ENCODE measurements around the gene PSME2. TPM values are rescaled to one million over a fixed set of nuclear protein-coding genes. Genes with fewer than 3 reads are reported as not detected.

PSME2 gene
- polyA plus RNA-seq, 1 donor (not counting 4 experiments of a cell fraction or from before 2014, with no cell fraction given) = 158 TPM

DNA sequence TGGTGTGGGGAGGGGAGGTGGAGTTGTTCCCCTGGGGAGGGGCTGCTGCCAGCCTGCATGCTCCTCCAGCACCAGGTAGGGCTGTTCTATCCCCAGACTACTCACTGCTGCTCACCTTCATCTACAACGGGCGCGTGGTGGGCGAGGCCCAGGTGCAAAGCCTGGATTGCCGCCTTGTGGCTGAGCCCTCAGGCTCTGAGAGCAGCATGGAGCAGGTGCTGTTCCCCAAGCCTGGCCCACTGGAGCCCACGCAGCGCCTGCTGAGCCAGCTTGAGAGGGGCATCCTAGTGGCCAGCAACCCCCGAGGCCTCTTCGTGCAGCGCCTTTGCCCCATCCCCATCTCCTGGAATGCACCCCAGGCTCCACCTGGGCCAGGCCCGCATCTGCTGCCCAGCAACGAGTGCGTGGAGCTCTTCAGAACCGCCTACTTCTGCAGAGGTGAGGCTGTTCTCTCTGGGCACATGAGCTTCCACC is 18.1 kb upstream of the PSME2 start:
- no peaks in the 10 kb centered on the region for H4K20me1 ChIP-seq (ENCODE audit: control insufficient read depth, extremely low read depth, insufficient read depth, low read length)
- dilution Hi-C loops (cut with MboI; ENCODE audit: extremely low pct_ligation_motif_present, low sequenced_read_pairs) = no loop called here
- H2AFZ ChIP-seq (ENCODE audit: control insufficient read depth, low read length) = no peak overlapping the region
- peaks cover 32% of the 10 kb centered on the region for H3K79me2 ChIP-seq (ENCODE audit: control insufficient read depth, insufficient read depth, low read length)
- H3K4me2 ChIP-seq (ENCODE audit: control insufficient read depth, extremely low read depth, insufficient read depth, low read depth, low read length) = no peak overlapping the region
- H3K27me3 ChIP-seq (ENCODE audit: control insufficient read depth, extremely low read depth, insufficient read depth, low read length) = no peaks in the 10 kb centered on the region
- peaks cover 29% of the 10 kb centered on the region for H3K4me1 ChIP-seq (ENCODE audit: control insufficient read depth, extremely low read depth, insufficient read depth, low read length)
- no peaks in the 10 kb centered on the region for H3K9me3 ChIP-seq (ENCODE audit: control insufficient read depth, low read depth, low read length)
- H3K9me1 ChIP-seq (ENCODE audit: control insufficient read depth, extremely low read depth, insufficient read depth, low read length) = no peaks in the 10 kb centered on the region
- H3K4me3 ChIP-seq (ENCODE audit: control insufficient read depth in 2 of 3, extremely low read depth in 1 of 3, insufficient read depth in 2 of 3, low read depth in 1 of 3, low read length in 3 of 3) = no peak overlapping the region
- FAIRE-seq (no peak), DNase-seq (ENCODE audit: low read depth, low spot score) (no peak)
- H3K27ac ChIP-seq (ENCODE audit: control insufficient read depth, insufficient read depth, low read length) = no peak overlapping the region
- no peak overlapping the region for H3K9ac ChIP-seq (ENCODE audit: control insufficient read depth, extremely low read depth, insufficient read depth, low read length)
- TF ChIP-seq, protein P1, sequence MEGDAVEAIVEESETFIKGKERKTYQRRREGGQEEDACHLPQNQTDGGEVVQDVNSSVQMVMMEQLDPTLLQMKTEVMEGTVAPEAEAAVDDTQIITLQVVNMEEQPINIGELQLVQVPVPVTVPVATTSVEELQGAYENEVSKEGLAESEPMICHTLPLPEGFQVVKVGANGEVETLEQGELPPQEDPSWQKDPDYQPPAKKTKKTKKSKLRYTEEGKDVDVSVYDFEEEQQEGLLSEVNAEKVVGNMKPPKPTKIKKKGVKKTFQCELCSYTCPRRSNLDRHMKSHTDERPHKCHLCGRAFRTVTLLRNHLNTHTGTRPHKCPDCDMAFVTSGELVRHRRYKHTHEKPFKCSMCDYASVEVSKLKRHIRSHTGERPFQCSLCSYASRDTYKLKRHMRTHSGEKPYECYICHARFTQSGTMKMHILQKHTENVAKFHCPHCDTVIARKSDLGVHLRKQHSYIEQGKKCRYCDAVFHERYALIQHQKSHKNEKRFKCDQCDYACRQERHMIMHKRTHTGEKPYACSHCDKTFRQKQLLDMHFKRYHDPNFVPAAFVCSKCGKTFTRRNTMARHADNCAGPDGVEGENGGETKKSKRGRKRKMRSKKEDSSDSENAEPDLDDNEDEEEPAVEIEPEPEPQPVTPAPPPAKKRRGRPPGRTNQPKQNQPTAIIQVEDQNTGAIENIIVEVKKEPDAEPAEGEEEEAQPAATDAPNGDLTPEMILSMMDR (optimal IDR thresholded peaks at IDR 0.05 in 1 of 3, IDR thresholded peaks at IDR 0.05 in 1 of 3, conservative IDR thresholded peaks at IDR 0.05 in 1 of 3; ENCODE audit: extremely low read depth in 1 of 3, insufficient read depth in 2 of 3, low read length in 3 of 3) = no peak
- no peak for TF ChIP-seq EZH2 (IDR thresholded peaks at IDR 0.05; ENCODE audit: low read length)
- H3K36me3 ChIP-seq (ENCODE audit: control insufficient read depth in 2 of 2, extremely low read depth in 1 of 2, insufficient read depth in 2 of 2, low read length in 2 of 2) = peaks cover 45 to 51% of the 10 kb centered on the region in 2 experiments

DNA sequence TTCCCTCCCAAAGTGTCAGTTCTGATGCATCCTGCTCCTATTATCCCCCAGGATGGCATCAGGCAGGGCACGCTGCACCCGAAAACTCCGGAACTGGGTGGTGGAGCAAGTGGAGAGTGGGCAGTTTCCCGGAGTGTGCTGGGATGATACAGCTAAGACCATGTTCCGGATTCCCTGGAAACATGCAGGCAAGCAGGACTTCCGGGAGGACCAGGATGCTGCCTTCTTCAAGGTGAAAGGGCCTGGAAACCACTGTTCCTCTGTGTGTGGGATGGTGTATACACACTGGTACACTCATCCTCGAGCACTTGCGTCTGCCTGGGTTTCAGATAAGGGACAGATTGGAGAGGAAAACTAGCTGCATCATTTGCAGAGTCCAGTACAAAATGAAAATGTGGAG is 15.7 kb upstream of the PSME2 start:
- peaks cover 29% of the 10 kb centered on the region for H3K4me1 ChIP-seq (ENCODE audit: control insufficient read depth, extremely low read depth, insufficient read depth, low read length)
- peaks cover 53 to 58% of the 10 kb centered on the region in 2 experiments for H3K36me3 ChIP-seq (ENCODE audit: control insufficient read depth in 2 of 2, extremely low read depth in 1 of 2, insufficient read depth in 2 of 2, low read length in 2 of 2)
- peak overlapping the region; percentile 99 for H3K27ac ChIP-seq (ENCODE audit: control insufficient read depth, insufficient read depth, low read length)
- no peaks in the 10 kb centered on the region for H3K9me1 ChIP-seq (ENCODE audit: control insufficient read depth, extremely low read depth, insufficient read depth, low read length)
- no peak overlapping the region for H2AFZ ChIP-seq (ENCODE audit: control insufficient read depth, low read length)
- peak overlapping the region; percentile 100 for H3K9ac ChIP-seq (ENCODE audit: control insufficient read depth, extremely low read depth, insufficient read depth, low read length)
- peak overlapping the region; percentile 100 for H3K4me2 ChIP-seq (ENCODE audit: control insufficient read depth, extremely low read depth, insufficient read depth, low read depth, low read length)
- FAIRE-seq = no peak
- no peaks in the 10 kb centered on the region for H3K9me3 ChIP-seq (ENCODE audit: control insufficient read depth, low read depth, low read length)
- H3K4me3 ChIP-seq (ENCODE audit: control insufficient read depth in 2 of 3, extremely low read depth in 1 of 3, insufficient read depth in 2 of 3, low read depth in 1 of 3, low read length in 3 of 3) = peak overlapping the region; percentile 72 to 96 (median 95)
- no peak for DNase-seq (ENCODE audit: low read depth, low spot score)
- peaks cover 32% of the 10 kb centered on the region for H3K79me2 ChIP-seq (ENCODE audit: control insufficient read depth, insufficient read depth, low read length)
- H3K27me3 ChIP-seq (ENCODE audit: control insufficient read depth, extremely low read depth, insufficient read depth, low read length) = no peaks in the 10 kb centered on the region
- dilution Hi-C loops (cut with MboI; ENCODE audit: extremely low pct_ligation_motif_present, low sequenced_read_pairs) = no loop called here
- no peaks in the 10 kb centered on the region for H4K20me1 ChIP-seq (ENCODE audit: control insufficient read depth, extremely low read depth, insufficient read depth, low read length)
- TF ChIP-seq EZH2 (IDR thresholded peaks at IDR 0.05; ENCODE audit: low read length) = no peak
- TF ChIP-seq, protein P1 (optimal IDR thresholded peaks at IDR 0.05 in 1 of 3, IDR thresholded peaks at IDR 0.05 in 1 of 3, conservative IDR thresholded peaks at IDR 0.05 in 1 of 3; ENCODE audit: extremely low read depth in 1 of 3, insufficient read depth in 2 of 3, low read length in 3 of 3) = no peak
